H1 (cell line): ENCODE data around the gene TMEM17.

Source experiments
- CHD1 ChIP-seq: IDR thresholded peaks from 2 replicates; pipeline ENCODE4 v1.6.1; 2012; ENCODE audit warnings: low read depth, low read length, improper control_type of control experiment
- CTCF ChIP-seq, 3 experiments: IDR thresholded peaks; 1 replicate in 2 of 3; 2 replicates in 1 of 3; pipeline versions ENCODE4 v1.5.1 to v1.6.1; 2011; ENCODE audit warnings: low read length in 3 of 3, mild to moderate bottlenecking in 3 of 3, inconsistent platforms in 2 of 3, low read depth in 1 of 3, moderate library complexity in 1 of 3; ENCODE audit not compliant: insufficient read depth in 1 of 3; ENCODE audit errors: control extremely low read depth in 1 of 3
- EP300 ChIP-seq, 2 experiments: IDR thresholded peaks; 1 replicate in 1 of 2; 2 replicates in 1 of 2; pipeline ENCODE4 v1.6.1; 2011 to 2012; ENCODE audit warnings: low read depth in 2 of 2, low read length in 2 of 2, mild to moderate bottlenecking in 2 of 2, borderline replicate concordance in 1 of 2, inconsistent platforms in 1 of 2, moderate library complexity in 1 of 2
- EZH2 ChIP-seq: fragments of 200-600 bp; sonication (generic); IDR thresholded peaks from 2 replicates; pipeline ENCODE4 v1.7.1; 2012; ENCODE audit warnings: low read depth, mild to moderate bottlenecking, moderate library complexity, low read length, inconsistent platforms; ENCODE audit not compliant: severe bottlenecking
- FOSL1 ChIP-seq: IDR thresholded peaks from 2 replicates; pipeline ENCODE4 v1.6.1; 2011; ENCODE audit warnings: mild to moderate bottlenecking, low read depth, low read length, moderate library complexity; ENCODE audit not compliant: insufficient read depth
- KDM5A ChIP-seq: fragments of 200-600 bp; IDR thresholded peaks from 2 replicates; pipeline ENCODE4 v1.7.1; 2012; ENCODE audit warnings: mild to moderate bottlenecking, low read length, inconsistent platforms, mixed read lengths
- POLR2A ChIP-seq, 2 experiments: IDR thresholded peaks; 1 replicate in 1 of 2; 2 replicates in 1 of 2; pipeline ENCODE4 v1.6.1; 2011; ENCODE audit warnings: low read depth in 2 of 2, low read length in 2 of 2, mild to moderate bottlenecking in 2 of 2; ENCODE audit errors: control extremely low read depth in 1 of 2
- POLR2AphosphoS5 ChIP-seq: IDR thresholded peaks from 2 replicates; pipeline ENCODE4 v1.6.1; 2011; ENCODE audit warnings: low read depth, low read length
- RFX5 ChIP-seq: IDR thresholded peaks from 2 replicates; pipeline ENCODE4 v1.6.1; 2011; ENCODE audit warnings: low read depth, low read length, improper control_type of control experiment, borderline replicate concordance
- TAF1 ChIP-seq: IDR thresholded peaks from 2 replicates; pipeline ENCODE4 v1.6.1; 2011; ENCODE audit warnings: mild to moderate bottlenecking, low read depth, low read length
- TEAD4 ChIP-seq: IDR thresholded peaks from 2 replicates; pipeline ENCODE4 v1.6.1; 2012; ENCODE audit warnings: low read depth, low read length, inconsistent platforms, mixed read lengths

GRCh38 chr2:62461017-62461553 is 44.9 kb downstream of the TMEM17 start:
- TF ChIP-seq CTCF (IDR thresholded peaks at IDR 0.05; ENCODE audit: control extremely low read depth in 1 of 3, insufficient read depth in 1 of 3, low read depth in 1 of 3, low read length in 3 of 3): no peak
- no peak for TF ChIP-seq CHD1
- TF ChIP-seq EZH2: no peak
- no peak for TF ChIP-seq TAF1
- no peak for TF ChIP-seq POLR2A (IDR thresholded peaks at IDR 0.05; ENCODE audit: control extremely low read depth in 1 of 2, low read depth in 2 of 2, low read length in 2 of 2)
- TF ChIP-seq TEAD4: no peak
- TF ChIP-seq EP300 (IDR thresholded peaks at IDR 0.05; ENCODE audit: borderline replicate concordance in 1 of 2, low read depth in 2 of 2, low read length in 2 of 2): no peak
- TF ChIP-seq RFX5: no peak
- no peak for TF ChIP-seq POLR2AphosphoS5
- no peak for TF ChIP-seq FOSL1
- no peak for TF ChIP-seq KDM5A
